ENCODE measurements around the gene SPAAR.
"Not testable (repeated sequence)": the region's sequence is repeated elsewhere in the genome, so short reads cannot be mapped to it uniquely, and the experiment has no call there.

SPAAR gene

DNA sequence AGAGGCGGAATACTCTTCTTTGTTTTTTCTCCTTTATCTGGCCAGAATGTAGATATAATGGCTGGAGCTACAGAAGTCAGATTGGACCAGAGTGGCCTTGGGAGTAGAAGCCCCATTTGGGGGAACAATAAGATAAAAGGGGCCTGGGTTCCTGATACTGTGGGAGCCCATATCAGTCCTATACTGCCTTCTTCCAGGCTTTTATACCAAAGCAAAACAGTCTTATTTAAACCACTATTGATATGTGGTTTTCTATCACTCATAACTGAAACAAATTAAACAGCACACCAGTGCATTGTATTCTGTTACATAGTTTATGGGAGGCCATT is 14.3 kb downstream of the SPAAR start:
- H3K27me3 ChIP-seq (ENCODE audit: control insufficient read depth in 1 of 2, insufficient read depth in 2 of 2, low read length in 2 of 2), result no peaks in the 10 kb centered on the region
- no peak overlapping the region for H3K9ac ChIP-seq (ENCODE audit: low read length in 2 of 2)
- no peaks in the 10 kb centered on the region for H3K36me3 ChIP-seq (ENCODE audit: control insufficient read depth in 2 of 2, insufficient read depth in 2 of 2, low read length in 2 of 2)
- no peak overlapping the region for H3K4me3 ChIP-seq (ENCODE audit: low read length in 2 of 2)
- H3K27ac ChIP-seq (ENCODE audit: low read length), result peak overlapping the region; percentile 7
- H3K4me1 ChIP-seq (ENCODE audit: control insufficient read depth, insufficient read depth, low read length), result peaks cover 7% of the 10 kb centered on the region
- H3K9me3 ChIP-seq (ENCODE audit: control insufficient read depth in 2 of 2, low read length in 2 of 2), result no peaks in the 10 kb centered on the region

- no peaks in the 10 kb centered on the region for H3K27me3 ChIP-seq (ENCODE audit: control insufficient read depth in 1 of 2, insufficient read depth in 2 of 2, low read length in 2 of 2)
- no peak overlapping the region for H3K9ac ChIP-seq (ENCODE audit: low read length in 2 of 2)
- no peaks in the 10 kb centered on the region for H3K36me3 ChIP-seq (ENCODE audit: control insufficient read depth in 2 of 2, insufficient read depth in 2 of 2, low read length in 2 of 2)
- no peaks in the 10 kb centered on the region for H3K9me3 ChIP-seq (ENCODE audit: control insufficient read depth in 2 of 2, low read length in 2 of 2)
- peak overlapping the region; percentile 7 for H3K27ac ChIP-seq (ENCODE audit: low read length)
- H3K4me3 ChIP-seq (ENCODE audit: low read length in 2 of 2), result no peak overlapping the region
- peaks cover 4% of the 10 kb centered on the region for H3K4me1 ChIP-seq (ENCODE audit: control insufficient read depth, insufficient read depth, low read length)
Observed at GRCh38 chr9:35923927-35924763, 14.9 kb downstream of the SPAAR start.

DNA sequence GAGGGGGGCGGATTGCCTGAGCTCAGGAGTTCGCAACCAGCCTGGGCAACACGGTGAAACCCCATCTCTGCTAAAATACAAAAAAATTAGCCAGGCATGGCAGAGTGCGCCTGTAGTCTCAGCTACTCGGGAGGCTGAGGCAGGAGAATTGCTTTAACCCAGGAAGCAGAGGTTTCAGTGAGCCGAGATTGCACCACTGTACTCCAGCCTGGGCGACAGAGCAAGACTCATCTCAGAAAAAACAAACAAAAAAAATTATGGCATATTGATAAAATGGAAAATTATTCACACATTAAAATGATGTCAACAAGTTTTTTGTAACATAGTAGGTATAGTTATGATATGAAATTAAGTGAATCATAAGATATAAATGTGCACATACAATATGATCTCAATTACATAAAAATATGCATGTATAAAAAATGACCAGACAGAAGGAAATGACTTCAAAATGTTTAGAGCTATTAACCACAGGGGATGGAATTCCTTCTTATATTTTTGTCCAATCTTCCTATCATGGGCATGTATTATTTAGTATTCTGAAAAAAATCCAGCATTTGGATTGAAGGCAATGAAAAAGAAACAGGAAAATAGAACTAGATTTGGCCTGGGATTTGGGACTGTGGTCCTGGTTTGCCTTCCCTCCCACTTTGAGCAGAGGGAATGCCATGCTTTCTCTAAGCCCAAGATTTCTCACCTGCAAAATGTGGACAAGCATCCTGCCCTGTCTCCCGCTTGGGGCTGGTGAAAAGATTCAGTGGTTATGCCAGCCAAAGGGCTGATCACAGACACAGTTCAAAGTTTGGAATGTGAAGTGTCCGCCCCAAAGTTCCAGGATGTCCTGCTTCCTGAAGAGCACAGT is 19.5 kb downstream of the SPAAR start:
- H3K4me1 ChIP-seq (ENCODE audit: control insufficient read depth, insufficient read depth, low read length), result peaks cover 2% of the 10 kb centered on the region
- no peak overlapping the region for H3K9ac ChIP-seq (ENCODE audit: low read length in 2 of 2)
- H3K36me3 ChIP-seq (ENCODE audit: control insufficient read depth in 2 of 2, insufficient read depth in 2 of 2, low read length in 2 of 2), result no peaks in the 10 kb centered on the region
- H3K27ac ChIP-seq (ENCODE audit: low read length), result no peak overlapping the region
- no peaks in the 10 kb centered on the region for H3K9me3 ChIP-seq (ENCODE audit: control insufficient read depth in 2 of 2, low read length in 2 of 2)
- H3K27me3 ChIP-seq (ENCODE audit: control insufficient read depth in 1 of 2, insufficient read depth in 2 of 2, low read length in 2 of 2), result no peaks in the 10 kb centered on the region
- no peak overlapping the region for H3K4me3 ChIP-seq (ENCODE audit: low read length in 2 of 2)

GRCh38 chr9:35929453-35929718 is 20.1 kb downstream of the SPAAR start:
- Histone ChIP-seq H3K4me1 (ENCODE audit: control insufficient read depth, insufficient read depth, low read length) (no peaks in the 10 kb centered on the region), H3K36me3 (ENCODE audit: control insufficient read depth in 2 of 2, insufficient read depth in 2 of 2, low read length in 2 of 2) (no peaks in the 10 kb centered on the region), H3K9ac (ENCODE audit: low read length in 2 of 2) (no peak overlapping the region), H3K9me3 (ENCODE audit: control insufficient read depth in 2 of 2, low read length in 2 of 2) (no peaks in the 10 kb centered on the region), H3K4me3 (ENCODE audit: low read length in 2 of 2) (no peak overlapping the region), H3K27me3 (ENCODE audit: control insufficient read depth in 1 of 2, insufficient read depth in 2 of 2, low read length in 2 of 2) (no peaks in the 10 kb centered on the region), H3K27ac (ENCODE audit: low read length) (no peak overlapping the region)

- Histone ChIP-seq H3K27ac (ENCODE audit: low read length) (no peak overlapping the region), H3K36me3 (ENCODE audit: control insufficient read depth in 2 of 2, insufficient read depth in 2 of 2, low read length in 2 of 2) (no peaks in the 10 kb centered on the region), H3K27me3 (ENCODE audit: control insufficient read depth in 1 of 2, insufficient read depth in 2 of 2, low read length in 2 of 2) (no peaks in the 10 kb centered on the region), H3K4me1 (ENCODE audit: control insufficient read depth, insufficient read depth, low read length) (no peaks in the 10 kb centered on the region), H3K9ac (ENCODE audit: low read length in 2 of 2) (no peak overlapping the region), H3K4me3 (ENCODE audit: low read length in 2 of 2) (no peak overlapping the region), H3K9me3 (ENCODE audit: control insufficient read depth in 2 of 2, low read length in 2 of 2) (no peaks in the 10 kb centered on the region)
Observed at GRCh38 chr9:35930521-35930920, 21.2 kb downstream of the SPAAR start.

- H3K27ac ChIP-seq (ENCODE audit: low read length), result no peak overlapping the region
- H3K36me3 ChIP-seq (ENCODE audit: control insufficient read depth in 2 of 2, insufficient read depth in 2 of 2, low read length in 2 of 2), result no peaks in the 10 kb centered on the region
- no peaks in the 10 kb centered on the region for H3K27me3 ChIP-seq (ENCODE audit: control insufficient read depth in 1 of 2, insufficient read depth in 2 of 2, low read length in 2 of 2)
- H3K9me3 ChIP-seq (ENCODE audit: control insufficient read depth in 2 of 2, low read length in 2 of 2), result no peaks in the 10 kb centered on the region
- H3K4me1 ChIP-seq (ENCODE audit: control insufficient read depth, insufficient read depth, low read length), result no peaks in the 10 kb centered on the region
- H3K4me3 ChIP-seq (ENCODE audit: low read length in 2 of 2), result no peak overlapping the region
- no peak overlapping the region for H3K9ac ChIP-seq (ENCODE audit: low read length in 2 of 2)
Observed at GRCh38 chr9:35930989-35931388, 21.7 kb downstream of the SPAAR start.

DNA sequence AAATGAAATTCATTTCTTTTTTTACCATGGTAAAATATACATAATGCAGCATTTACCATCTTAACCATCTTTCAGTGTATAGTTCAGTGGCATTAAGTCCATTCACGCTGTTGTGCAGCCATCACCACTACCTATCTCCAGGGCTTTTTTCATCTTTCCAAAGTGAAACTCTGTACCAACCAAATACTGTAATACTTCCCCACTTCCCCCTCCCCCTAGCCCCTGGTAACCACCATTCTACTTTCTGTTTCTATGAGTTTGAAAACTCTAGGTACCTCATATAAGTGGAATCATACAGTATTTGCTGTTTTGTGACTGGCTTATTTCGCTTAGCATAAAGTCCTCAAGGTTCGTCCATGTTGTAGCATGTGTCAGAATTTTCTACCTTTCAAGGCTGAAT is 23.4 kb downstream of the SPAAR start:
- no peak overlapping the region for H3K4me3 ChIP-seq (ENCODE audit: low read length in 2 of 2)
- H3K27ac ChIP-seq (ENCODE audit: low read length), result no peak overlapping the region

DNA sequence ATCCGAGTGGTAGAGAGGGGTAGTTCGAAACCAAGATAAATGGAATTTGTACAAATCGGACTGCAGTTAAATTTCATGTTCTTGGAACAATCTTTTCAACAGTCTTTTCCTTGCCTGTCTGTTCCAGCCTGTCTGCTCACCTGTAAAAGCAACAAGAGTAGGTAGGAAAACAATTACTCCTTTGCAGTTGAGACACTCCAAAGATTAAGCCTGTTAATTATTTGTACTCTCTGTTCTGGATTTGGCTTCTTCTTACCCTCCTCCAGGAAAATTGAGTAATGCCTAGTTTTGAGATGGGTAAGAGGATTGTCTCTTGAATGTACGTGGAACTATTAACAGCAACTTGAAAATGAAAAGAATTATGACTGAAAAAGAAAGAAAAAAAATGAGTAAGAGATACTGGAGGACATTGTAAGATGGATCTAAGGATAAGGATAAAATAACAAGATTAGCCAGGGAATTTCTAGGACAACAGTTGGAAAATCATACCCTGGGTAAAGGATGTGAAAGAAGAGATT is 24.3 kb downstream of the SPAAR start:
- Histone ChIP-seq H3K27ac (ENCODE audit: low read length) (no peak overlapping the region), H3K4me1 (ENCODE audit: control insufficient read depth, insufficient read depth, low read length) (no peaks in the 10 kb centered on the region), H3K9ac (ENCODE audit: low read length in 2 of 2) (no peak overlapping the region), H3K36me3 (ENCODE audit: control insufficient read depth in 2 of 2, insufficient read depth in 2 of 2, low read length in 2 of 2) (no peaks in the 10 kb centered on the region), H3K27me3 (ENCODE audit: control insufficient read depth in 1 of 2, insufficient read depth in 2 of 2, low read length in 2 of 2) (no peaks in the 10 kb centered on the region), H3K4me3 (ENCODE audit: low read length in 2 of 2) (no peak overlapping the region), H3K9me3 (ENCODE audit: control insufficient read depth in 2 of 2, low read length in 2 of 2) (no peaks in the 10 kb centered on the region)

More for the DNA sequence above, 23.4 kb downstream of the SPAAR start:
- Histone ChIP-seq H3K36me3 (ENCODE audit: control insufficient read depth in 2 of 2, insufficient read depth in 2 of 2, low read length in 2 of 2) (no peaks in the 10 kb centered on the region), H3K9ac (ENCODE audit: low read length in 2 of 2) (no peak overlapping the region), H3K4me1 (ENCODE audit: control insufficient read depth, insufficient read depth, low read length) (no peaks in the 10 kb centered on the region), H3K27me3 (ENCODE audit: control insufficient read depth in 1 of 2, insufficient read depth in 2 of 2, low read length in 2 of 2) (no peaks in the 10 kb centered on the region), H3K9me3 (ENCODE audit: control insufficient read depth in 2 of 2, low read length in 2 of 2) (no peaks in the 10 kb centered on the region)

DNA sequence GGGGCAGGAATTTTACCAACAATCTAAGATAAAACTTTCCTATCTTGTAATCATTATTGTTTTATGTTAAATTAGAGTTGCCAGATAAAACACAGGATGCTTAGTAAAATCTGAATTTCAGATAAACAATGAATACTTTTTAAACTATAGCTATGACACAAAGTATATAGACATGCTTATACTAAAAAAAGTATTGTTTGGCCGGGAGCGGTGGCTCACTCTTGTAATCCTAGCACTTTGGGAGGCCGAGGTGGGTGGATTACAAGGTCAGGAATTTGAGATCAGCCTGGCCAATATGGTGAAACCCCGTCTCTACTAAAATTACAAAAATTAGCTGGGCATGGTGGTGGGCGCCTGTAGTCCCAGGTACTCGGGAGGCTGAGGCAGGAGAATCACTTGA is 24.8 kb downstream of the SPAAR start:
- H3K4me1 ChIP-seq (ENCODE audit: control insufficient read depth, insufficient read depth, low read length); H3K27me3 ChIP-seq (ENCODE audit: control insufficient read depth in 1 of 2, insufficient read depth in 2 of 2, low read length in 2 of 2); H3K36me3 ChIP-seq (ENCODE audit: control insufficient read depth in 2 of 2, insufficient read depth in 2 of 2, low read length in 2 of 2); H3K27ac ChIP-seq (ENCODE audit: low read length); H3K9me3 ChIP-seq (ENCODE audit: control insufficient read depth in 2 of 2, low read length in 2 of 2); H3K9ac ChIP-seq (ENCODE audit: low read length in 2 of 2); H3K4me3 ChIP-seq (ENCODE audit: low read length in 2 of 2): not testable (repeated sequence)

GRCh38 chr9:35935261-35935660 is 26.0 kb downstream of the SPAAR start:
- Histone ChIP-seq H3K9me3 (ENCODE audit: control insufficient read depth in 2 of 2, low read length in 2 of 2) (no peaks in the 10 kb centered on the region), H3K9ac (ENCODE audit: low read length in 2 of 2) (no peak overlapping the region), H3K4me3 (ENCODE audit: low read length in 2 of 2) (no peak overlapping the region), H3K4me1 (ENCODE audit: control insufficient read depth, insufficient read depth, low read length) (no peaks in the 10 kb centered on the region), H3K27ac (ENCODE audit: low read length) (no peak overlapping the region), H3K27me3 (ENCODE audit: control insufficient read depth in 1 of 2, insufficient read depth in 2 of 2, low read length in 2 of 2) (no peaks in the 10 kb centered on the region), H3K36me3 (ENCODE audit: control insufficient read depth in 2 of 2, insufficient read depth in 2 of 2, low read length in 2 of 2) (no peaks in the 10 kb centered on the region)

All from stomach smooth muscle (tissue), 2 donors.